Glutamatergic neuron (in vitro differentiated cells): ENCODE results near the gene ALS2. TPM values are rescaled to one million over a fixed set of nuclear protein-coding genes. Genes with fewer than 3 reads are reported as not detected.

ENCODE experiments used
- DNase-seq: peaks from one replicate; pipeline ENCODE4 v3.0.0; 2022
- H3K27ac Mint-ChIP-seq: one replicate; pipeline ENCODE4 v1.8.0; 2020; ENCODE audit warnings: mild to moderate bottlenecking, mixed read lengths, inconsistent platforms; ENCODE audit not compliant: unreplicated experiment
- H3K27me3 Mint-ChIP-seq: one replicate; pipeline ENCODE4 v1.8.0; 2020; ENCODE audit warnings: mild to moderate bottlenecking, moderate library complexity, mixed read lengths, inconsistent platforms; ENCODE audit not compliant: unreplicated experiment
- H3K36me3 Mint-ChIP-seq: one replicate; pipeline ENCODE4 v1.8.0; 2020; ENCODE audit warnings: mild to moderate bottlenecking, mixed read lengths, inconsistent platforms; ENCODE audit not compliant: unreplicated experiment
- H3K4me1 Mint-ChIP-seq: one replicate; pipeline ENCODE4 v1.8.0; 2020; ENCODE audit warnings: mild to moderate bottlenecking, low read depth, mixed read lengths, inconsistent platforms; ENCODE audit not compliant: unreplicated experiment
- H3K4me3 Mint-ChIP-seq: one replicate; pipeline ENCODE4 v1.8.0; 2020; ENCODE audit warnings: mild to moderate bottlenecking, mixed read lengths, inconsistent platforms; ENCODE audit not compliant: unreplicated experiment
- H3K9me3 Mint-ChIP-seq: one replicate; pipeline ENCODE4 v1.8.0; 2020; ENCODE audit warnings: mild to moderate bottlenecking, moderate library complexity, mixed read lengths, inconsistent platforms; ENCODE audit not compliant: unreplicated experiment
- total RNA-seq: library from RNA; stranded (reverse); fragmentation: NEBNext Ultra II Directional; extraction: Animal tissue kit (Norgen Biotek cat#: 25700); gene quantifications from one replicate; pipeline ENCODE4 v1.2.1, GENCODE V29; 2021; ENCODE audit not compliant: unreplicated experiment
- TF ChIP-seq, protein P1 (sequence below): fragments of 200-600 bp; sonication (generic); IDR thresholded peaks from one replicate; pipeline ENCODE4 v1.5.0; 2021; ENCODE audit not compliant: partially characterized antibody, unreplicated experiment

Gene ALS2
- total RNA-seq, 1 donor from 2014 or later = 44.0 TPM

DNA sequence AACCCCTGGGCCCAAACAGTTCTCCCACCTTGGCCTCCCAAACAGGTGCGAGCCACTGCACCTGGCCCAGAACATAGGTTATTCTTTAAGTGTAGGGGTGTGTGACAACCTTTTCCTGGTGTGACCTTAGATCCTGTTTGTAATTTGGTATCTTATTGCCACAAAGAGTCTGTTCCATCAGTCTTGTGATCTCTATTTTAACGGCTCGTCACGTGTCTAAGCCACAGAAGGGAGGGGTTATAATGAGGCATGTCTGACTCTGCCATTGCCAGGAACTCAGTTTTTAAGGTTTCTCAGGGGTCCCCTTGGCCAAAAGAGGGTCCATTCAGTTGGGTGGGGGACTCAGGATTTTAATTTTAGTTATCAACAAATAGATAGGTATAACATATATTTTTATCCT lies 4.4 kb upstream of the ALS2 start:
- Mint-ChIP-seq H3K9me3 (peaks cover 6% of the 10 kb centered on the region), H3K27ac (no peak overlapping the region), H3K36me3 (no peaks in the 10 kb centered on the region), H3K4me3 (no peak overlapping the region), H3K4me1 (peaks cover 5% of the 10 kb centered on the region), H3K27me3 (peaks cover 8% of the 10 kb centered on the region)
- no peak for DNase-seq
- TF ChIP-seq, protein P1, sequence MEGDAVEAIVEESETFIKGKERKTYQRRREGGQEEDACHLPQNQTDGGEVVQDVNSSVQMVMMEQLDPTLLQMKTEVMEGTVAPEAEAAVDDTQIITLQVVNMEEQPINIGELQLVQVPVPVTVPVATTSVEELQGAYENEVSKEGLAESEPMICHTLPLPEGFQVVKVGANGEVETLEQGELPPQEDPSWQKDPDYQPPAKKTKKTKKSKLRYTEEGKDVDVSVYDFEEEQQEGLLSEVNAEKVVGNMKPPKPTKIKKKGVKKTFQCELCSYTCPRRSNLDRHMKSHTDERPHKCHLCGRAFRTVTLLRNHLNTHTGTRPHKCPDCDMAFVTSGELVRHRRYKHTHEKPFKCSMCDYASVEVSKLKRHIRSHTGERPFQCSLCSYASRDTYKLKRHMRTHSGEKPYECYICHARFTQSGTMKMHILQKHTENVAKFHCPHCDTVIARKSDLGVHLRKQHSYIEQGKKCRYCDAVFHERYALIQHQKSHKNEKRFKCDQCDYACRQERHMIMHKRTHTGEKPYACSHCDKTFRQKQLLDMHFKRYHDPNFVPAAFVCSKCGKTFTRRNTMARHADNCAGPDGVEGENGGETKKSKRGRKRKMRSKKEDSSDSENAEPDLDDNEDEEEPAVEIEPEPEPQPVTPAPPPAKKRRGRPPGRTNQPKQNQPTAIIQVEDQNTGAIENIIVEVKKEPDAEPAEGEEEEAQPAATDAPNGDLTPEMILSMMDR = no peak

DNA sequence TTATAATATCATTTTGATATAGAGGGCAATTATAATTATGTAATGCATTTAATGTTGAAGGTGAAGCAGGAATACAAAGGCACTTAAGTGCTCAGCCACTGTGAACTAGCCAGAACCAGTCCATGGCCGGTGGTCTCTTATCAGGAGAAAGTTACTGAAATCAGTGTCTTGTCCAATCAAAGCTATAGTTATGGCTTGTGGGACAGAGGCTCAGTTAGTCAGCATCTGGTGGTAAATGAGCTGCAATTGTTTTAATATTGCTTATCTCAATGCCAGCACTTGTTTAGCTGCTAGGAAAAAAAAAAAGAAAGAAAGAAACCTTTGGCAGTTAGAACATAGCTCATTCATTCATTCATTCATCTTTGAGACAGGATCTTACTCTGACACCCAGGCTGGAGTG lies 3.8 kb upstream of the ALS2 start:
- Mint-ChIP-seq H3K9me3 (peaks cover 6% of the 10 kb centered on the region), H3K27ac (no peak overlapping the region), H3K4me3 (no peak overlapping the region), H3K4me1 (peaks cover 10% of the 10 kb centered on the region), H3K36me3 (no peaks in the 10 kb centered on the region), H3K27me3 (peaks cover 8% of the 10 kb centered on the region)
- TF ChIP-seq, protein P1 = no peak
- no peak for DNase-seq

DNA sequence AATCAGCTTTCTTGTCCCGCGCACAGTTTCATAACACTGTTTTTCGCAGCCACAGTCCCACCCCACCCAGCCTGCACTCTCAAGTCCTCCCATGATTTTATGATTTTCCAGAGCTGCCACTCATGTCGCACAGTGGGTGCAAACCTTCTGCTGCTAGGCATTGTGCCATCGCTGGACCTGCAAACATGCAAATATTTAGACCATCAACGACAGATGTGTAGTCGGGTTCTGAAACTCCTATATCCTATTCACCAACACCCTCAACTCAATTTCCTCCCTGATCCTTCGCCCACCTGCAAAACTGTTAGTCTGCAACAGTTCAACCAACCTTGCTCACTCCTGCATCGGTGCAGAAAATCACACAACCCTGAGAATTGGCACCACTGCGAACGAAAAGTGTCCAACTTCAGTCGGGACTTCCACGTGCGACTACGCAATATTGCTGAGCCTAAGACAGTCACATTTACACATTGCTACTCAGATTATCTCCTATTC lies 871 bp upstream of the ALS2 start:
- Mint-ChIP-seq H3K4me3 (peak overlapping the region; percentile 99), H3K36me3 (no peaks in the 10 kb centered on the region), H3K27ac (peak overlapping the region; percentile 82), H3K9me3 (peaks cover 6% of the 10 kb centered on the region), H3K4me1 (peaks cover 20% of the 10 kb centered on the region), H3K27me3 (peaks cover 7% of the 10 kb centered on the region)
- DNase-seq = no peak
- TF ChIP-seq, protein P1 = no peak

DNA sequence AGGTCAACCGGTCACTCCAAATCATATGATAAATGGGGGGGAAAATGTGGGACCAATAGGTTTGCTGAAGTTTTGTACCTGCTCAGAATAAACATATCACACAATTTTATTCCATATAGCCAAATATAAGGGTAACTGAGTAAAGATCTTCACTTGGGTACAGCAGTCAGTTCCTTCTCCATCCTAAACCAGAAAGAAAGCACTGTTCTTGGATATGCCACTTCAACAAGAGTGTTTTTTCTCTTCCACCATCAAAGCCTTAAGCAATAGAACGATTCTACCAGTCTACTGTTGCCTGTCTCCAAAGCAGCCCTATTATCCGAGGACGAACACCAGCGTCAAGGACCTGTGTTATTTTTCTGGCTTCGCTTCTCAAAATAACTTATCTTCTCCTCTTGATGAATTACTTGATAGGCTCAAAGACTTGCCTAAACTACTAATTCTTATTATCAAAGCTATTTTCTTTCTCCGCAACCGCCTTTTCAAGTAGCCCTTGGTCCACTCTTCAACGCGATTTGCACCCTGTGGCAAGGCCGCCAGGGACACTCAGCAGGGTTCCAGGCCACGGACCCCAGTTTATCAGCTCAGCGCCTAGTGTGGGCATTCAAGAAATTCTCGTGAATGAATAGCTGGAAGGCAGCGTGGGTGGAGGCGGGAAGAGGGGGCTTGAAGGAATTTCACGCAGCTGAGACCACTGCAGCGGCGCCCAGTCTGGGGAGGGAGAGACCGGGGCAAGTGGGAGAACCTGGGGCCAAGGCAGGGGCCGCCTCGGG lies 646 bp downstream of the ALS2 start:
- TF ChIP-seq, protein P1 = no peak
- peaks cover 6% of the 10 kb centered on the region for H3K9me3 Mint-ChIP-seq
- H3K4me3 Mint-ChIP-seq = peak overlapping the region; percentile 96
- H3K27me3 Mint-ChIP-seq = peaks cover 7% of the 10 kb centered on the region
- H3K4me1 Mint-ChIP-seq = peaks cover 20% of the 10 kb centered on the region
- H3K36me3 Mint-ChIP-seq = no peaks in the 10 kb centered on the region
- no peak for DNase-seq
- peak overlapping the region; percentile 75 for H3K27ac Mint-ChIP-seq

DNA sequence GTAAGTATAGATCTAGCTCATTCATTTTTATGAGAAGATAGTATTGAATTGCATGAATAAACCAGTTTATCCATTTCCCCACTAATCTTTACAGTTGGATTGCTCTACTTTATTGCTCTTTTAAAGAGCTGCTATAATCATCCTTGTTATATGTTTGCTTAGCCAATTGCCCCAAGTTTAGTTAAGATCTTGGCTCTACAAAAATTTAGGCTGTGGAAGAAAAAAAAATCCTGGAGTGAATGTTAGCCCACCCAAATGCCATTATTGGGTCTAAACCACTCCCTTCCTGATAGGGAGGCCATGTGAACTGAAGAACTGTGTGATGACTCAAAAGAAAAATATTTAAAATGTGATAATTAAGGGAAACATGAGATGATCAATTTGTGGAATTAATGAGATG lies 2.9 kb downstream of the ALS2 start:
- Mint-ChIP-seq H3K4me1 (peaks cover 26% of the 10 kb centered on the region), H3K36me3 (no peaks in the 10 kb centered on the region), H3K9me3 (peaks cover 6% of the 10 kb centered on the region), H3K27ac (no peak overlapping the region), H3K27me3 (peaks cover 7% of the 10 kb centered on the region), H3K4me3 (no peak overlapping the region)
- no peak for DNase-seq
- TF ChIP-seq, protein P1 = no peak
